HepG2 (cell line): Measurements from ENCODE around the gene PSMD1. TPM values are rescaled to one million over a fixed set of nuclear protein-coding genes. Genes with fewer than 3 reads are reported as not detected.

Experiments
- BCL6 ChIP-seq: IDR thresholded peaks from 2 replicates; pipeline ENCODE4 v1.6.1; 2016; ENCODE audit warnings: missing genetic modification reagents, missing compliant biosample characterization
- HMGA1 ChIP-seq: sonication (generic); formaldehyde crosslinking; conservative IDR thresholded peaks from 2 replicates; pipeline ENCODE4 v1.4.0; 2020; ENCODE audit warnings: missing genetic modification reagents
- KDM1A ChIP-seq: IDR thresholded peaks from 2 replicates; pipeline ENCODE4 v1.6.1; 2016; ENCODE audit warnings: missing compliant biosample characterization
- KLF15 ChIP-seq: sonication (generic); formaldehyde crosslinking; IDR thresholded peaks from 2 replicates; pipeline ENCODE4 v1.8.1; 2023; ENCODE audit warnings: borderline replicate concordance, mild to moderate bottlenecking, inconsistent platforms, missing genetic modification reagents, mixed read lengths
- MBD4 ChIP-seq: IDR thresholded peaks from 2 replicates; pipeline ENCODE4 v1.6.1; 2012; ENCODE audit warnings: low read length, inconsistent platforms, borderline replicate concordance
- MED8 ChIP-seq: sonication (generic); formaldehyde crosslinking; IDR thresholded peaks from 2 replicates; pipeline ENCODE4 v1.8.1; 2023; ENCODE audit warnings: mild to moderate bottlenecking, missing genetic modification reagents; ENCODE audit not compliant: insufficient replicate concordance
- MIER3 ChIP-seq: IDR thresholded peaks from 2 replicates; pipeline ENCODE4 v1.6.1; 2016; ENCODE audit warnings: missing compliant biosample characterization, borderline replicate concordance
- NBN ChIP-seq: fragments of 450-650 bp; conservative IDR thresholded peaks from 2 replicates; pipeline ENCODE4 v1.6.1; 2017
- NFKBIZ ChIP-seq: IDR thresholded peaks from 2 replicates; pipeline ENCODE4 v1.6.1; 2018; ENCODE audit warnings: missing genetic modification reagents, missing compliant biosample characterization
- SCMH1 ChIP-seq: sonication (generic); formaldehyde crosslinking; IDR thresholded peaks from 2 replicates; pipeline ENCODE4 v1.9.0; 2021; ENCODE audit warnings: missing genetic modification reagents, mild to moderate bottlenecking, borderline replicate concordance
- TCF12 ChIP-seq, 2 experiments: fragments of 450-650 bp in 1 of 2; sonication (generic) in 1 of 2; formaldehyde crosslinking in 1 of 2; IDR thresholded peaks; 2 replicates each; pipeline versions ENCODE4 v1.6.1 to v1.8.0; 2017 to 2022; ENCODE audit warnings: antibody characterized with exemption in 1 of 2, mild to moderate bottlenecking in 1 of 2, missing genetic modification reagents in 1 of 2, moderate library complexity in 1 of 2
- TCF7 ChIP-seq: sonication (generic); IDR thresholded peaks from 2 replicates; pipeline ENCODE4 v1.6.1; 2016; ENCODE audit warnings: antibody characterized with exemption, low read depth
- ZNF124 ChIP-seq: sonication (generic); formaldehyde crosslinking; IDR thresholded peaks from 2 replicates; pipeline ENCODE4 v1.4.0; 2020; ENCODE audit warnings: missing genetic modification reagents
- ZNF251 ChIP-seq: sonication (generic); formaldehyde crosslinking; IDR thresholded peaks from 2 replicates; pipeline ENCODE4 v1.9.0; 2021; ENCODE audit warnings: mild to moderate bottlenecking, missing genetic modification reagents
- ZNF329 ChIP-seq: sonication (generic); formaldehyde crosslinking; IDR thresholded peaks from 2 replicates; pipeline ENCODE4 v1.9.0; 2021; ENCODE audit warnings: low read depth, mild to moderate bottlenecking, missing genetic modification reagents
- ZNF441 ChIP-seq: sonication (generic); formaldehyde crosslinking; IDR thresholded peaks from 2 replicates; pipeline ENCODE4 v1.7.0; 2021; ENCODE audit warnings: missing genetic modification reagents, borderline replicate concordance
- ZNF605 ChIP-seq: sonication (generic); formaldehyde crosslinking; IDR thresholded peaks from 2 replicates; pipeline ENCODE4 v1.8.0; 2022; ENCODE audit warnings: mild to moderate bottlenecking, missing genetic modification reagents
- ZNF75D ChIP-seq: sonication (generic); formaldehyde crosslinking; IDR thresholded peaks from 2 replicates; pipeline ENCODE4 v1.8.1; 2023; ENCODE audit warnings: missing genetic modification reagents, mild to moderate bottlenecking, borderline replicate concordance
- ZNF768 ChIP-seq: sonication (generic); formaldehyde crosslinking; IDR thresholded peaks from 2 replicates; pipeline ENCODE4 v1.4.0; 2020; ENCODE audit warnings: missing genetic modification reagents
- polyA plus RNA-seq, 8 experiments: library from polyadenylated mRNA; depleted of rRNA in 3 of 8; stranded (reverse) in 7 of 8; unstranded in 1 of 8; fragments of >200 nt; fragmentation: Illumina TruSeq in 4 of 8; extraction: Trizol in 4 of 8; gene quantifications; 2 replicates each; pipeline versions ENCODE4 v1.2.1 to v1.2.3, GENCODE V29; 2011 to 2016; ENCODE audit warnings: low read depth in 4 of 8, missing spikeins in 1 of 8, mixed read lengths in 1 of 8; ENCODE audit not compliant: insufficient read depth in 1 of 8
- total RNA-seq, 5 experiments: library from RNA; depleted of rRNA; stranded (reverse); fragments of >200 nt; fragmentation: Illumina TruSeq; extraction: Trizol; gene quantifications; 2 replicates each; pipeline ENCODE4 v1.2.3, GENCODE V29; 2016; ENCODE audit warnings: low read depth in 1 of 5
- TF ChIP-seq, protein P1 (sequence below): sonication (generic); formaldehyde crosslinking; IDR thresholded peaks from 2 replicates; pipeline ENCODE4 v1.8.0; 2022; ENCODE audit warnings: mild to moderate bottlenecking, missing genetic modification reagents, moderate library complexity
- TF ChIP-seq, protein P2 (sequence below): sonication (generic); formaldehyde crosslinking; IDR thresholded peaks from 2 replicates; pipeline ENCODE4 v1.5.0; 2020; ENCODE audit warnings: missing genetic modification reagents
- TF ChIP-seq, protein P3 (sequence below): sonication (generic); formaldehyde crosslinking; conservative IDR thresholded peaks from 2 replicates; pipeline ENCODE4 v1.8.0; 2022; ENCODE audit warnings: missing genetic modification reagents
- TF ChIP-seq, protein P4 (sequence below): sonication (generic); formaldehyde crosslinking; IDR thresholded peaks from 2 replicates; pipeline ENCODE4 v1.5.0; 2020; ENCODE audit warnings: mild to moderate bottlenecking, missing genetic modification reagents

PSMD1 gene
- total and polyA plus RNA-seq, 2 of the 13 experiments (the other 11 are each of a cell fraction or from before 2014, with no cell fraction given) = 136 to 191 TPM

DNA sequence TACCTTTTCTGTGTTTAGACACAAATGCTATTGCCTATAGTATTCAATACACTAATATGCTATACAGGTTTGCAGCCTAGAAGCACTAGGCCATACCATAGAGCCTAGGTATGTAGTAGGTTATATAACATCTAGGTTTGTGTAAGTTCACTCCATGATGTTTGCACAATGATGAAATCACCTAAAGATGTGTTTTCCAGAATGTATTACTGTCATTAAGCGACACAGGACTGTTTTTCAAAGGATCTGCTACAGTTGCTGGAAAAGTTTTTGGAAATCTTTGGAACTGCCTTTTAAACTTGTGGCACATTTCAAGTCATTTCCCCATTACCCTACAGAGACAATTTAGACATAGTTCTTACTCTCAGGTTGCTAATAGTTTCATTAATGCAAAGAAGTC lies 9.3 kb downstream of the PSMD1 start (continued):
- TF ChIP-seq MBD4 = no peak
- no peak for TF ChIP-seq ZNF75D (CRISPR knock-in tag)
- TF ChIP-seq, protein P1, sequence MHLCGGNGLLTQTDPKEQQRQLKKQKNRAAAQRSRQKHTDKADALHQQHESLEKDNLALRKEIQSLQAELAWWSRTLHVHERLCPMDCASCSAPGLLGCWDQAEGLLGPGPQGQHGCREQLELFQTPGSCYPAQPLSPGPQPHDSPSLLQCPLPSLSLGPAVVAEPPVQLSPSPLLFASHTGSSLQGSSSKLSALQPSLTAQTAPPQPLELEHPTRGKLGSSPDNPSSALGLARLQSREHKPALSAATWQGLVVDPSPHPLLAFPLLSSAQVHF (CRISPR knock-in tag) = no peak
- peak; percentile 75 for TF ChIP-seq BCL6 (CRISPR knock-in tag)
- TF ChIP-seq NBN = no peak
- no peak for TF ChIP-seq ZNF768 (CRISPR knock-in tag)
- TF ChIP-seq, protein P2, sequence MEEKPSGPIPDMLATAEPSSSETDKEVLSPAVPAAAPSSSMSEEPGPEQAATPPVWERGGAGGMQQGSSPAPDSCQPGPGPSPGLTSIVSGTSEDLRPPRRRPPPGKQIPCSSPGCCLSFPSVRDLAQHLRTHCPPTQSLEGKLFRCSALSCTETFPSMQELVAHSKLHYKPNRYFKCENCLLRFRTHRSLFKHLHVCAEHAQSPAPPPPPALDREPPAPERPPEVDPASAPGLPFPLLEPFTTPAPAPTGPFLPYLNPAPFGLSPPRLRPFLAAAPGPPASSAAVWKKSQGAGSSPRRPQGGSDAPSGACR = no peak
- no peak for TF ChIP-seq ZNF251 (CRISPR knock-in tag)
- no peak for TF ChIP-seq ZNF124 (CRISPR knock-in tag)
- TF ChIP-seq, protein P3, sequence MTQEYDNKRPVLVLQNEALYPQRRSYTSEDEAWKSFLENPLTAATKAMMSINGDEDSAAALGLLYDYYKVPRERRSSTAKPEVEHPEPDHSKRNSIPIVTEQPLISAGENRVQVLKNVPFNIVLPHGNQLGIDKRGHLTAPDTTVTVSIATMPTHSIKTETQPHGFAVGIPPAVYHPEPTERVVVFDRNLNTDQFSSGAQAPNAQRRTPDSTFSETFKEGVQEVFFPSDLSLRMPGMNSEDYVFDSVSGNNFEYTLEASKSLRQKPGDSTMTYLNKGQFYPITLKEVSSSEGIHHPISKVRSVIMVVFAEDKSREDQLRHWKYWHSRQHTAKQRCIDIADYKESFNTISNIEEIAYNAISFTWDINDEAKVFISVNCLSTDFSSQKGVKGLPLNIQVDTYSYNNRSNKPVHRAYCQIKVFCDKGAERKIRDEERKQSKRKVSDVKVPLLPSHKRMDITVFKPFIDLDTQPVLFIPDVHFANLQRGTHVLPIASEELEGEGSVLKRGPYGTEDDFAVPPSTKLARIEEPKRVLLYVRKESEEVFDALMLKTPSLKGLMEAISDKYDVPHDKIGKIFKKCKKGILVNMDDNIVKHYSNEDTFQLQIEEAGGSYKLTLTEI = no peak
- TF ChIP-seq MIER3 (CRISPR knock-in tag) = peak; percentile 74; the same call in 1 of the 2 replicates
- no peak for TF ChIP-seq SCMH1 (CRISPR knock-in tag)
- TF ChIP-seq, protein P4, sequence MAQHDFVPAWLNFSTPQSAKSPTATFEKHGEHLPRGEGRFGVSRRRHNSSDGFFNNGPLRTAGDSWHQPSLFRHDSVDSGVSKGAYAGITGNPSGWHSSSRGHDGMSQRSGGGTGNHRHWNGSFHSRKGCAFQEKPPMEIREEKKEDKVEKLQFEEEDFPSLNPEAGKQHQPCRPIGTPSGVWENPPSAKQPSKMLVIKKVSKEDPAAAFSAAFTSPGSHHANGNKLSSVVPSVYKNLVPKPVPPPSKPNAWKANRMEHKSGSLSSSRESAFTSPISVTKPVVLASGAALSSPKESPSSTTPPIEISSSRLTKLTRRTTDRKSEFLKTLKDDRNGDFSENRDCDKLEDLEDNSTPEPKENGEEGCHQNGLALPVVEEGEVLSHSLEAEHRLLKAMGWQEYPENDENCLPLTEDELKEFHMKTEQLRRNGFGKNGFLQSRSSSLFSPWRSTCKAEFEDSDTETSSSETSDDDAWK (CRISPR knock-in tag) = no peak
- no peak for TF ChIP-seq ZNF605 (CRISPR knock-in tag)
- TF ChIP-seq KLF15 (CRISPR knock-in tag) = no peak
- no peak for TF ChIP-seq NFKBIZ (CRISPR knock-in tag)
- TF ChIP-seq KDM1A (CRISPR knock-in tag) = no peak
- no peak for TF ChIP-seq MED8 (CRISPR knock-in tag)
- TF ChIP-seq ZNF329 = no peak
- no peak for TF ChIP-seq TCF12 (IDR thresholded peaks at IDR 0.05)
- no peak for TF ChIP-seq TCF12 (CRISPR knock-in tag; IDR thresholded peaks at IDR 0.05)
- no peak for TF ChIP-seq HMGA1 (CRISPR knock-in tag)
- TF ChIP-seq TCF7 = no peak
- no peak for TF ChIP-seq ZNF441 (CRISPR knock-in tag)
